ENCODE data around the gene ATP5F1E.

ATP5F1E gene

GRCh38 chr20:58990651-58991445 is 41.3 kb downstream of the ATP5F1E start:
- Mint-ChIP-seq H3K4me1 (peaks cover 11% of the 10 kb centered on the region), H3K4me3 (no peak overlapping the region), H3K27me3 (ENCODE audit: low read depth, poor library complexity) (no peaks in the 10 kb centered on the region), H3K27ac (no peak overlapping the region), H3K9me3 (no peaks in the 10 kb centered on the region), H3K36me3 (ENCODE audit: low read depth) (peaks cover 74% of the 10 kb centered on the region)
- no peak for TF ChIP-seq CTCF (IDR thresholded peaks at IDR 0.05)
- DNase-seq, result no peak

- H3K27me3 Mint-ChIP-seq (ENCODE audit: low read depth, poor library complexity), result no peaks in the 10 kb centered on the region
- TF ChIP-seq CTCF (IDR thresholded peaks at IDR 0.05), result no peak
- H3K9me3 Mint-ChIP-seq, result no peaks in the 10 kb centered on the region
- H3K27ac Mint-ChIP-seq, result no peak overlapping the region
- no peak overlapping the region for H3K4me3 Mint-ChIP-seq
- DNase-seq, result no peak
- H3K4me1 Mint-ChIP-seq, result peaks cover 25% of the 10 kb centered on the region
- peaks cover 70% of the 10 kb centered on the region for H3K36me3 Mint-ChIP-seq (ENCODE audit: low read depth)
Measured at GRCh38 chr20:58989196-58989595, 42.9 kb downstream of the ATP5F1E start.

DNA sequence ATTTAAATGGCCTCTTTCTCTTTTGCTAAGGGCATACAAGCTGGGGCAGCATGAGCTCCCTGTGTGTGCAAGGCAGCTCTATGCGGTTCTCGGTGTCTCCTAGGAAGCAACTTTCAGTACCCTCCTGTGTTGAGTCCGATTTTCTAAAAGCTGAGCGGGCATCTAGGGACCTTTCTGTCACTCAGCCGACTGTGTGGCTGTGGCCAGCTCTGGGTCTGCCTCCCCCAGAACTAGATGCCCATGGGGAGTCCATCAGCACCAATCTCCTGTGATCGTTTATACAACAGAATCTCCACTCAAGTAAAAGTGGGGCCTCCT is 43.6 kb downstream of the ATP5F1E start:
- no peak for DNase-seq
- peaks cover 32% of the 10 kb centered on the region for H3K4me1 Mint-ChIP-seq
- H3K9me3 Mint-ChIP-seq, result no peaks in the 10 kb centered on the region
- H3K27me3 Mint-ChIP-seq (ENCODE audit: low read depth, poor library complexity), result no peaks in the 10 kb centered on the region
- no peak overlapping the region for H3K4me3 Mint-ChIP-seq
- H3K27ac Mint-ChIP-seq, result no peak overlapping the region
- peaks cover 65% of the 10 kb centered on the region for H3K36me3 Mint-ChIP-seq (ENCODE audit: low read depth)
- no peak for TF ChIP-seq CTCF (IDR thresholded peaks at IDR 0.05)

GRCh38 chr20:58987790-58988564 is 44.2 kb downstream of the ATP5F1E start:
- no peak for TF ChIP-seq CTCF (IDR thresholded peaks at IDR 0.05)
- H3K4me3 Mint-ChIP-seq, result no peak overlapping the region
- H3K9me3 Mint-ChIP-seq, result no peaks in the 10 kb centered on the region
- peaks cover 63% of the 10 kb centered on the region for H3K36me3 Mint-ChIP-seq (ENCODE audit: low read depth)
- H3K4me1 Mint-ChIP-seq, result peaks cover 33% of the 10 kb centered on the region
- H3K27ac Mint-ChIP-seq, result no peak overlapping the region
- DNase-seq, result no peak
- H3K27me3 Mint-ChIP-seq (ENCODE audit: low read depth, poor library complexity), result no peaks in the 10 kb centered on the region

- TF ChIP-seq CTCF (IDR thresholded peaks at IDR 0.05), result no peak
- peaks cover 62% of the 10 kb centered on the region for H3K36me3 Mint-ChIP-seq (ENCODE audit: low read depth)
- no peak overlapping the region for H3K4me3 Mint-ChIP-seq
- H3K27ac Mint-ChIP-seq, result no peak overlapping the region
- no peak for DNase-seq
- H3K9me3 Mint-ChIP-seq, result no peaks in the 10 kb centered on the region
- peaks cover 41% of the 10 kb centered on the region for H3K4me1 Mint-ChIP-seq
- no peaks in the 10 kb centered on the region for H3K27me3 Mint-ChIP-seq (ENCODE audit: low read depth, poor library complexity)
Measured at GRCh38 chr20:58986968-58987517, 45.1 kb downstream of the ATP5F1E start.
